Hematopoietic multipotent progenitor cell treated with erythropoietin and hydrocortisone succinate and interleukin-3 and kit ligand, for 8 days (in vitro differentiated cells): ENCODE data around the gene JAG1.

Source experiments
- DNase-seq: peaks from one replicate; pipeline ENCODE4 v3.0.0-alpha.2; 2015

The JAG1 gene

DNA sequence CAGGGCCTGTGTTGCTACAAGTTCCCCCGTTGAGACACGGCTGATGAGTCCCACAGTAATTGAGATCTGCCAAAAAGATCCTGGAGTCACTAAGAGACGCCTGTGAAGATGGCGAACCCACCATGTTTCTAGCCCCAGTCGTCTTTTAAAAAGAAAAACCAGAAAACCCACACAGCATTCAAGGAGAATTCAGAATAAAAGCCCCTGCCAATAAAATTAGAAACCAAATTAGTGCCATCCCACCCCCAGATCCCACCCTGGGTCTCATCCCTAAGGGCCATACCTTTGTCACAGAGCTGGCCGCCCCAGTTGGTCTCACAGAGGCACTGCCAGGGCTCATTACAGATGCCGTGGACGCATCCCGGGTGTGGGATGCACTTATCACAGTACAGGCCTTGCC, 21.6 kb downstream of the JAG1 start:
- no peak for DNase-seq

DNA sequence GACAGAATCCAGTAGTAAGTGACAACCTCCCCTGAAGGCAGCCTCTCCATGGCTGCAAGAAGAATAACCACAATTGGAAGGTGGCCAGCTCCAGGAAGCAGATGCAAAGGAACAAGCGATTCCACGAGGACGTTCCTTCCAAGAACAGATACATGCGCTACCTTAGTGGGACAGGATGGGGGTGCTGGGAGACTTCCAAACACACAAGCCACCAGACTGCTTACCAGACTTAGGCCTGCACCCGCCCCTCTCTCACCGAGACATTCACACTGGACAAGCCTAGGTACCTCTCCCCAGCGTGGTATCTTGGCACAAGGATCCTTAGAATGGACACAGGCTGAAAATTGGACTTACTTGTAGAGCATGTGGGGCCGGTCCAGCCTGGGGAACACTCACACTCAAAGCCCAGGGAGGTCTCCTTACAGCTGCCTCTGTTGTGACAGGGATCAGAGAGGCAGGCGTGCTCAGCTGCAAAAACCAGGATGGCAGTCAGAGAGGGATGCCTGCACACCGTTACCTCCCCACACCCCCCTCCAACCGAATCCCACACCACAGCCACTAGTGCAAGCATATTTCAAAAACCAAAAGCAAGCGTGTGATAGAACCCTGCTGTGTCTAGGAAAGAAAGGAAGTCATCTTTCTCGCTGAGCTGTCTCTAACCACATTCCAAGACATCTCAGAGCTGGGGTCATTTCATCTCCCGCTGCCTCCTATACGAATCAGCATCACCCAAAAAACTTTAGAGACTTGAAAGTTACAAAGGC, 22.4 kb downstream of the JAG1 start:
- DNase-seq: peak; percentile 8

GRCh38 chr20:10649797-10650160, 24.0 kb downstream of the JAG1 start:
- no peak for DNase-seq

GRCh38 chr20:10649080-10649796, 24.6 kb downstream of the JAG1 start:
- DNase-seq: no peak

GRCh38 chr20:10648651-10649050, 25.1 kb downstream of the JAG1 start:
- DNase-seq: no peak

- no peak for DNase-seq
These were observed 25.9 kb downstream of the JAG1 start for GRCh38 chr20:10647909-10648308.

GRCh38 chr20:10647471-10647870, 26.3 kb downstream of the JAG1 start:
- peak; percentile 12 for DNase-seq

DNA sequence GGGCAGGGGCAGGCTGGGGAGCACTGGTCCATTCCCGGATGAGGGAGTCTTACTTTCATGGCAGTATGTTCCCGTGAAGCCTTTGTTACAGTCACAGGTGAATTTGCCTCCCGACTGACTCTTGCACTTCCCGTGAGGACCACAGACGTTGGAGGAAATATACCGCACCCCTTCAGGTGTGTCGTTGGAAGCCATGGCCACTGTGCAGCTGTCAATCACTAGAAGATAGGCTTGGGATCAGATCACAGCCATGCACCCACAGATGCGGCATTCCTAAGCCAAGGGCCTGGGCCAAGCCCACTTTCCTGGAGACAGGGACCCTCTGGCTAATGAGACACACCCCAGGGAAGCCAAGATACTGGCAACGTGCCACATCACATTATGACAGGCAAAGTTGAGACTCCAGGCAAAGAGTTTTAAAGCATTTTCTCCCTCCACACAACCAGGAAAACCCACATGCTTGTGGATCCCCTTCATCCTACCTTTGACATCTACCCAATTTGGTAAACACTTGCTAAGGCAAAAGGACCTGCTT, 26.8 kb downstream of the JAG1 start:
- DNase-seq: no peak

DNA sequence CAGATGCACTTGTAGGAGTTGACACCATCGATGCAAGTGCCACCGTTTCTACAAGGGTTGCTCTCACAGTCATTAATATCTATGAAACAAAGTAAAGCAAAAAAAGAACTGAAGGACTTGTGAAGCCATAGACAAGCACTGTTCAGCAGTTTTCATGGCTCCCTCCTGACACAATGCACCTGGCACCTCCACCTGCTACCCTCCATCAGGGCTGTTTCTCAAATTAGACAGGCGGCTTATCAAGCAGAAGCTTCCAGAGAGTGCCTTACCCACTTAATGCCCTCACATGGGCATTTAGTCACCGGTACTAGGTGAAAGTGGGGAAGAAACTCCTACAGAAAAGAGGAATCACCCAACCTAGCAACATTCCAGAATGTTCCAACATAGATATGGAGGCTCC, 27.8 kb downstream of the JAG1 start:
- DNase-seq: no peak

DNA sequence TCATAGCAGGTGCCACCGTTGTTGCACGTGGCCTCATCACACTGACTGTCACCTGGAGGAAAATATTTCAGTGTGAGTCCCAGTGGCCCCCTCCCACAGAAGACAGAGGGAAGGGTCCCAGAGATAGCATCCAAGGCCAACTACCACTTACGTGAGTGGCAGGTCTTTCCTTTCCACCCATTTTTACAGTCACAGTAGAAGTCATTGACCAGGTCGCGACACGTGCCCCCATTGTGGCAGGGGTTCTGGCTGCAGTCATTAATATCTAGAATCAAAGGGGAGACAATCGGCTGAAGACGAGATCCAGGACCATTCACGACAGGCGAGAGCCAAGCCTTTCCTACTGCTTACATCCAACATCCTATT, 28.6 kb downstream of the JAG1 start:
- no peak for DNase-seq

GRCh38 chr20:10644458-10645204, 29.2 kb downstream of the JAG1 start:
- no peak for DNase-seq

- no peak for DNase-seq
These were observed 30.3 kb downstream of the JAG1 start for GRCh38 chr20:10643560-10643873.

DNA sequence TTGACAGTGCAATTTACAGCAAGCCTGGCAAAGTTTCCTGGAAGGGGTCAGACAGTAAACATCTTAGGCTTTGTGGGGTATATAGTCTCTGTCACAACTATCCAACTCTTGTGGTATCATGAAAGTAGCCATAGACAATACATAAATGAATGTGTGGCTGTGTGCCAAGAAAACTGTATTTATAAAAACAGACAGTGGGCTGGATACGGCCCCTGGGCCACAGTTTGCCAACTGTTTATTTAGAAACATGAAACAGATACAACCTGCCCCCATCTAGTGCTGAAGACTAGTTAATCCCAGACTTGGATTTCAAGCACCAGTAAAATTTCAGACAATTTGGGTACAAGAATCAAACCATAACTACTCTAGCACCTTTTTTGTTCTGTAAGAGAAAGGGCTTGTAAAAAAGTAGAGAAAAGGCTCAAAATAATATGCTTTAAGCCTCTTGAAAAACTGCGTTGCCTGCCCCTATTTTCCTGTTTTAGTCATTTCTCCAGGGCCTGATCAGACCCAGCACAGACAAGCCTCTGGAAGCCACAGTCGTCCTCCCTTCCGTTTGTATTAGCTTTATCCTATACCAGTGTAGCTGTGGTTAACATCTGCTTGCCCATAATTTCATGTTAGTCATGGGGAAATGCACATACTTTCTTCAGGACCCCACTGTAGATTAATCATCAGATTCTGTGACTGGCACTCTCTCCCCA, 30.8 kb downstream of the JAG1 start:
- DNase-seq: no peak

GRCh38 chr20:10641893-10642292, 31.9 kb downstream of the JAG1 start:
- no peak for DNase-seq

GRCh38 chr20:10641467-10641866, 32.3 kb downstream of the JAG1 start:
- no peak for DNase-seq

DNA sequence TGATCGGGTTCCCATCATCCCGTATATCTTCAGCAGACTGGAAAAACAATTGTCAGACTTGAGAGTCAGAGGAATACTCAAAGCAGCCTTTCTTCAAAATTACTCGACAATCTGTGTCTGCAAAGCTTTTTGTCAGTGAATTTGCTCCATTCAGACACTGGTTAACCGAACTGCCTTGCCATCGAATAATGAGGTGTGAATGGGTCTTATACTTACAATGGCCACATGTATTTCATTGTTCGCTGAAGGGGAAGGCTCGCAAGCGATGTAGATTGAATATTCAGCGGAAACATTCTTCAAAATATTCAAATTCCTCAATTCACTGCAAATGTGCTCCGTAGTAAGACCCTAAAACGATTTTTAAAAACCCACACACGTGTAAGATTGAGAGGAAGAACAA, 32.9 kb downstream of the JAG1 start:
- no peak for DNase-seq

- no peak for DNase-seq
These were observed 33.9 kb downstream of the JAG1 start for GRCh38 chr20:10639737-10640556.

- no peak for DNase-seq
These were observed 34.6 kb downstream of the JAG1 start for GRCh38 chr20:10639077-10639736.

GRCh38 chr20:10637563-10637962, 36.2 kb downstream of the JAG1 start:
- no peak for DNase-seq

- no peak for DNase-seq
These were observed 36.7 kb downstream of the JAG1 start for GRCh38 chr20:10637031-10637559.

- no peak for DNase-seq
These were observed 37.4 kb downstream of the JAG1 start for GRCh38 chr20:10636326-10636818.
